K562 (cell line): ENCODE data around the gene GPRC5B. TPM values are rescaled to one million over a fixed set of nuclear protein-coding genes. Genes with fewer than 3 reads are reported as not detected.

ENCODE experiments used
- ATAC-seq: fragments of 200-7000 bp; cut with Tn5 transposase; 3 replicates; pipeline ENCODE4 v1.9.1; 2020; ENCODE audit warnings: moderate library complexity
- BruUV-seq: library from RNA; stranded (reverse); fragments of 400-500 nt; replicated peaks from 2 replicates; lab custom pipeline; 2021; lab: Mats Ljungman, UMichigan
- CTCF ChIA-PET: fragments of 300-600 bp; formaldehyde crosslinking; extraction: SDS; loops from one replicate; lab custom pipeline; 2021; ENCODE audit warnings: low intra/inter-chr PET ratio; lab: Yijun Ruan, JAX
- POLR2A ChIA-PET: fragments of 300-600, 350-650 bp; sonication (Branson Sonifier 250); formaldehyde crosslinking; extraction: SDS; loops from one replicate; lab custom pipeline; 2021; ENCODE audit warnings: antibody characterized with exemption, inconsistent platforms; lab: Yijun Ruan, JAX
- DNase-seq, 4 experiments: peaks; one replicate each; pipeline versions ENCODE4 v3.0.0 to v3.0.0-alpha.2; 2011 to 2018; ENCODE audit warnings: low spot score in 3 of 4, mixed read lengths in 3 of 4; ENCODE audit errors: extremely low read depth in 1 of 4
- FAIRE-seq: peaks from 2 replicates; lab custom pipeline; 2011; peaks lifted over from hg19 to GRCh38; lab: Jason Lieb, UNC
- H2AFZ ChIP-seq: 2 replicates; pipeline ENCODE4 v1.6.0; 2011; ENCODE audit warnings: low read depth, low read length, control low read depth, inconsistent platforms
- H3K27ac ChIP-seq: fragments of 200-600 bp; 3 replicates; pipeline ENCODE4 v1.8.0; 2011; ENCODE audit warnings: low read depth, mild to moderate bottlenecking, control low read depth, inconsistent platforms, low read length, moderate library complexity, mixed read lengths; ENCODE audit errors: extremely low read depth
- H3K27me3 ChIP-seq, 2 experiments: fragments of 300-600 bp in 1 of 2; 2 replicates in 1 of 2; 3 replicates in 1 of 2; pipeline versions ENCODE4 v1.6.0 to v1.8.0; 2011; ENCODE audit warnings: inconsistent platforms in 2 of 2, low read length in 2 of 2, mild to moderate bottlenecking in 1 of 2, mixed read lengths in 1 of 2, moderate library complexity in 1 of 2; ENCODE audit not compliant: control insufficient read depth in 2 of 2, insufficient read depth in 2 of 2
- H3K36me3 ChIP-seq: fragments of 300-600 bp; 3 replicates; pipeline ENCODE4 v1.8.0; 2011; ENCODE audit warnings: mild to moderate bottlenecking, low read length, inconsistent platforms; ENCODE audit not compliant: control insufficient read depth, insufficient read depth
- H3K4me1 ChIP-seq, 2 experiments: fragments of 200-600 bp in 1 of 2; replicated peaks in 1 of 2; 2 replicates in 1 of 2; 3 replicates in 1 of 2; pipeline versions ENCODE4 v1.5.1 to v1.8.0; 2011; ENCODE audit warnings: inconsistent platforms in 2 of 2, low read length in 2 of 2, mild to moderate bottlenecking in 1 of 2, mixed read lengths in 1 of 2, moderate library complexity in 1 of 2; ENCODE audit not compliant: control insufficient read depth in 2 of 2, insufficient read depth in 2 of 2
- H3K4me2 ChIP-seq: 2 replicates; pipeline ENCODE4 v1.6.1; 2011; ENCODE audit warnings: low read length, control low read depth, inconsistent platforms, mixed read lengths; ENCODE audit not compliant: insufficient read depth
- H3K4me3 ChIP-seq: fragments of 200-600 bp; sonication (generic), shearing (Covaris generic); 2 replicates; pipeline ENCODE4 v1.5.1; 2016; ENCODE audit warnings: control low read depth, inconsistent platforms
- H3K79me2 ChIP-seq: fragments of 200-600 bp; 3 replicates; pipeline ENCODE4 v1.8.0; 2011; ENCODE audit warnings: low read length, inconsistent platforms; ENCODE audit not compliant: control insufficient read depth, insufficient read depth
- H3K9ac ChIP-seq, 2 experiments: 2 replicates each; pipeline versions ENCODE4 v1.6.0 to v1.6.1; 2011; ENCODE audit warnings: low read depth in 2 of 2, low read length in 2 of 2, control low read depth in 1 of 2, inconsistent platforms in 1 of 2, mild to moderate bottlenecking in 1 of 2, mixed read lengths in 1 of 2; ENCODE audit not compliant: insufficient read depth in 1 of 2
- H3K9me1 ChIP-seq: one replicate; pipeline ENCODE4 v1.6.0; 2011; ENCODE audit warnings: inconsistent platforms, mild to moderate bottlenecking, low read length, moderate library complexity; ENCODE audit not compliant: control insufficient read depth, insufficient read depth
- H3K9me3 ChIP-seq: replicated peaks from 2 replicates; pipeline ENCODE4 v1.5.1; 2011; ENCODE audit warnings: low read depth, low read length, inconsistent platforms; ENCODE audit not compliant: control insufficient read depth, insufficient read depth
- H4K20me1 ChIP-seq: replicated peaks from 2 replicates; pipeline ENCODE4 v1.6.1; 2011; ENCODE audit warnings: low read length, inconsistent platforms, mixed read lengths; ENCODE audit not compliant: control insufficient read depth, insufficient read depth
- BRF1 ChIP-seq: IDR thresholded peaks from 3 replicates; pipeline ENCODE4 v1.6.1; 2011; ENCODE audit warnings: borderline replicate concordance, mild to moderate bottlenecking; ENCODE audit not compliant: insufficient read length; ENCODE audit errors: extremely low read depth
- CBX8 ChIP-seq: fragments of 200-600 bp; sonication (generic); IDR thresholded peaks from 2 replicates; pipeline ENCODE4 v1.6.1; 2012; ENCODE audit warnings: borderline replicate concordance, mixed run types, low read depth, mild to moderate bottlenecking, moderate library complexity, mixed read lengths, low read length, control low read depth, inconsistent platforms; ENCODE audit not compliant: poor library complexity, severe bottlenecking; ENCODE audit errors: extremely low read depth
- HDAC8 ChIP-seq: fragments of 450-650 bp; IDR thresholded peaks from 2 replicates; pipeline ENCODE4 v1.6.1; 2016; ENCODE audit warnings: mild to moderate bottlenecking, missing genetic modification characterization, moderate library complexity, missing compliant biosample characterization
- HMGN3 ChIP-seq: IDR thresholded peaks from 2 replicates; pipeline ENCODE4 v1.6.1; 2011; ENCODE audit warnings: borderline replicate concordance, low read depth, mild to moderate bottlenecking, mixed read lengths, low read length; ENCODE audit not compliant: insufficient read length; ENCODE audit errors: extremely low read depth
- HNRNPK ChIP-seq: fragments of 200-400 bp; formaldehyde crosslinking; IDR thresholded peaks from one replicate; pipeline ENCODE4 v1.6.1; 2018; ENCODE audit warnings: mild to moderate bottlenecking, low read depth, low read length; ENCODE audit not compliant: poor library complexity, severe bottlenecking
- MTA3 ChIP-seq: fragments of 450-650 bp; formaldehyde crosslinking; IDR thresholded peaks from 2 replicates; pipeline ENCODE4 v1.6.1; 2017; ENCODE audit warnings: mild to moderate bottlenecking, borderline replicate concordance
- ZNF408 ChIP-seq: fragments of 250-450 bp; sonication (Bioruptor Pico); IDR thresholded peaks from 2 replicates; pipeline ENCODE4 v1.4.0; 2020; ENCODE audit warnings: low read depth, mild to moderate bottlenecking, moderate library complexity
- ZNF436 ChIP-seq: fragments of 250-450, 450-650 bp; sonication (Bioruptor Pico); formaldehyde crosslinking; IDR thresholded peaks from 2 replicates; pipeline ENCODE4 v1.7.0; 2020; ENCODE audit warnings: mild to moderate bottlenecking
- WGBS: fragments of 100-300 bp; shearing (Covaris generic); methylation state at CpG from one replicate; pipeline ENCODE4 v1.1.6; 2016; ENCODE audit warnings: low coverage, mixed read lengths; ENCODE audit not compliant: insufficient coverage; ENCODE audit errors: missing lambda C conversion rate; 5-methylcytosine and 5-hydroxymethylcytosine counted together
- in situ Hi-C: fragments of 300-500 bp; cut with MboI; formaldehyde crosslinking; loops from 4 replicates; pipeline ENCODE4 v1.15.0; 2018; ENCODE audit warnings: inconsistent platforms, mixed read lengths
- intact Hi-C: fragments of 100-400 bp; cut with micrococcal nuclease; formaldehyde crosslinking; loops from 2 replicates; pipeline ENCODE4 v1.14.2; 2022
- polyA plus RNA-seq, 8 experiments: library from polyadenylated mRNA; depleted of rRNA in 4 of 8; stranded (reverse) in 5 of 8; unstranded in 3 of 8; fragments of >200 nt; fragmentation: Nextera tagmentation in 2 of 8; fragmentation: Illumina TruSeq in 1 of 8; extraction: Ambion mirVana in 2 of 8; extraction: Trizol in 1 of 8; gene quantifications; 2 replicates each; pipeline versions ENCODE4 v1.2.1 to v1.2.3, GENCODE V29; 2011 to 2014; ENCODE audit warnings: inconsistent platforms in 1 of 8, missing spikeins in 1 of 8
- total RNA-seq, 7 experiments: library from RNA; depleted of rRNA in 6 of 7; stranded (reverse); fragments of >200 nt in 6 of 7; fragmentation: Illumina TruSeq in 2 of 7; extraction: Trizol in 2 of 7; gene quantifications; 2 replicates each; pipeline versions ENCODE4 v1.2.1 to v1.2.3, GENCODE V29; 2011 to 2021; ENCODE audit warnings: low replicate concordance in 1 of 7
- TF ChIP-seq, protein P1 (sequence below): fragments of 450-650 bp; IDR thresholded peaks from one replicate; pipeline ENCODE4 v1.6.1; 2018; ENCODE audit warnings: mild to moderate bottlenecking, moderate library complexity; ENCODE audit not compliant: partially characterized antibody
- TF ChIP-seq, protein P2 (sequence below): sonication (generic); IDR thresholded peaks from 2 replicates; pipeline ENCODE4 v1.6.1; 2016
- TF ChIP-seq, protein P3 (sequence below): sonication (generic); formaldehyde crosslinking; IDR thresholded peaks from 2 replicates; pipeline ENCODE4 v1.8.1; 2023; ENCODE audit warnings: mild to moderate bottlenecking, missing genetic modification reagents
- TF ChIP-seq, protein P4 (sequence below): fragments of 450-650 bp; IDR thresholded peaks from 2 replicates; pipeline ENCODE4 v1.7.0; 2016; ENCODE audit warnings: borderline replicate concordance

GPRC5B gene
- total and polyA plus RNA-seq, 9 of the 15 experiments (the other 6 are each of a cell fraction or from before 2014, with no cell fraction given), result 0.65 to 5.5 (median 1.3) TPM

DNA sequence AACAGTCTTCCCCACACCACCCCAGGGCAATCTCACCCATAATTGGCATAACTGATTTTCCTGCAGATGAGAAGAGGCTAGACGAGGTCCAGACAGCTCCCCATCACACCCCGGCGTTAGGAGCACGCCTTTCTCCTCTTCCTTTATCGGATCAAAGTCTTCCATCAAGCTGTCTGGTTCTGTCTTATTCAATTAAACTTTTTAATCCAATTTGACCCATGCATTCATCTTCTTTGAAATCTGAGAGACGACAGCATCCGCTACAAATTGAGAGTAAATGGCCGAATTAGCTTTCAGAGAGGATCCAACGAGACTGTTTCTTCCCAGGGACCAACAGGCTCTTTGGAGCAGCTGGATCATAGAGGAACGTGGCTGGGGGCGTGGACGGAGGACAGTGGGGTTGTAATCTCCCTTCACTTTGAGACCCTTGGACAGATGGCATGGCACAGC, 44.4 kb upstream of the GPRC5B start:
- intact Hi-C loops, result no loop called here
- Histone ChIP-seq H3K4me3 (no peak overlapping the region), H3K36me3 (no peaks in the 10 kb centered on the region), H2AFZ (no peak overlapping the region)
- no peak for DNase-seq
- FAIRE-seq, result no peak
- TF ChIP-seq CBX8 (no peak), BRF1 (no peak), MTA3 (no peak), ZNF436 (CRISPR knock-in tag) (no peak), HDAC8 (tag) (no peak), HNRNPK (no peak), HMGN3 (no peak), ZNF408 (CRISPR knock-in tag) (no peak)
- TF ChIP-seq, protein P1, sequence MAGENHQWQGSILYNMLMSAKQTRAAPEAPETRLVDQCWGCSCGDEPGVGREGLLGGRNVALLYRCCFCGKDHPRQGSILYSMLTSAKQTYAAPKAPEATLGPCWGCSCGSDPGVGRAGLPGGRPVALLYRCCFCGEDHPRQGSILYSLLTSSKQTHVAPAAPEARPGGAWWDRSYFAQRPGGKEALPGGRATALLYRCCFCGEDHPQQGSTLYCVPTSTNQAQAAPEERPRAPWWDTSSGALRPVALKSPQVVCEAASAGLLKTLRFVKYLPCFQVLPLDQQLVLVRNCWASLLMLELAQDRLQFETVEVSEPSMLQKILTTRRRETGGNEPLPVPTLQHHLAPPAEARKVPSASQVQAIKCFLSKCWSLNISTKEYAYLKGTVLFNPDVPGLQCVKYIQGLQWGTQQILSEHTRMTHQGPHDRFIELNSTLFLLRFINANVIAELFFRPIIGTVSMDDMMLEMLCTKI, result no peak
- TF ChIP-seq, protein P2, sequence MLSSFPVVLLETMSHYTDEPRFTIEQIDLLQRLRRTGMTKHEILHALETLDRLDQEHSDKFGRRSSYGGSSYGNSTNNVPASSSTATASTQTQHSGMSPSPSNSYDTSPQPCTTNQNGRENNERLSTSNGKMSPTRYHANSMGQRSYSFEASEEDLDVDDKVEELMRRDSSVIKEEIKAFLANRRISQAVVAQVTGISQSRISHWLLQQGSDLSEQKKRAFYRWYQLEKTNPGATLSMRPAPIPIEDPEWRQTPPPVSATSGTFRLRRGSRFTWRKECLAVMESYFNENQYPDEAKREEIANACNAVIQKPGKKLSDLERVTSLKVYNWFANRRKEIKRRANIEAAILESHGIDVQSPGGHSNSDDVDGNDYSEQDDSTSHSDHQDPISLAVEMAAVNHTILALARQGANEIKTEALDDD, result no peak
- TF ChIP-seq, protein P3, sequence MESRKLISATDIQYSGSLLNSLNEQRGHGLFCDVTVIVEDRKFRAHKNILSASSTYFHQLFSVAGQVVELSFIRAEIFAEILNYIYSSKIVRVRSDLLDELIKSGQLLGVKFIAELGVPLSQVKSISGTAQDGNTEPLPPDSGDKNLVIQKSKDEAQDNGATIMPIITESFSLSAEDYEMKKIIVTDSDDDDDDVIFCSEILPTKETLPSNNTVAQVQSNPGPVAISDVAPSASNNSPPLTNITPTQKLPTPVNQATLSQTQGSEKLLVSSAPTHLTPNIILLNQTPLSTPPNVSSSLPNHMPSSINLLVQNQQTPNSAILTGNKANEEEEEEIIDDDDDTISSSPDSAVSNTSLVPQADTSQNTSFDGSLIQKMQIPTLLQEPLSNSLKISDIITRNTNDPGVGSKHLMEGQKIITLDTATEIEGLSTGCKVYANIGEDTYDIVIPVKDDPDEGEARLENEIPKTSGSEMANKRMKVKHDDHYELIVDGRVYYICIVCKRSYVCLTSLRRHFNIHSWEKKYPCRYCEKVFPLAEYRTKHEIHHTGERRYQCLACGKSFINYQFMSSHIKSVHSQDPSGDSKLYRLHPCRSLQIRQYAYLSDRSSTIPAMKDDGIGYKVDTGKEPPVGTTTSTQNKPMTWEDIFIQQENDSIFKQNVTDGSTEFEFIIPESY, result no peak
- TF ChIP-seq, protein P4, sequence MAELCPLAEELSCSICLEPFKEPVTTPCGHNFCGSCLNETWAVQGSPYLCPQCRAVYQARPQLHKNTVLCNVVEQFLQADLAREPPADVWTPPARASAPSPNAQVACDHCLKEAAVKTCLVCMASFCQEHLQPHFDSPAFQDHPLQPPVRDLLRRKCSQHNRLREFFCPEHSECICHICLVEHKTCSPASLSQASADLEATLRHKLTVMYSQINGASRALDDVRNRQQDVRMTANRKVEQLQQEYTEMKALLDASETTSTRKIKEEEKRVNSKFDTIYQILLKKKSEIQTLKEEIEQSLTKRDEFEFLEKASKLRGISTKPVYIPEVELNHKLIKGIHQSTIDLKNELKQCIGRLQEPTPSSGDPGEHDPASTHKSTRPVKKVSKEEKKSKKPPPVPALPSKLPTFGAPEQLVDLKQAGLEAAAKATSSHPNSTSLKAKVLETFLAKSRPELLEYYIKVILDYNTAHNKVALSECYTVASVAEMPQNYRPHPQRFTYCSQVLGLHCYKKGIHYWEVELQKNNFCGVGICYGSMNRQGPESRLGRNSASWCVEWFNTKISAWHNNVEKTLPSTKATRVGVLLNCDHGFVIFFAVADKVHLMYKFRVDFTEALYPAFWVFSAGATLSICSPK, result no peak
- TF ChIP-seq, all 486 proteins: peak for 0
- H4K20me1 ChIP-seq, result no peaks in the 10 kb centered on the region; the same call in 1 of the 2 replicates
- WGBS, result 0% methylated on average over 11 of the region's 12 CpGs
- no peaks in the 10 kb centered on the region for H3K79me2 ChIP-seq
- H3K27ac ChIP-seq, result no peak overlapping the region
- no peak overlapping the region for H3K4me2 ChIP-seq
- ChIA-PET CTCF (no interaction called here), POLR2A (no interaction called here)
- BruUV-seq, result no TSS peak
- H3K27me3 ChIP-seq, result peaks cover 9 to 15% of the 10 kb centered on the region in 2 experiments; a peak in 3 of 5 replicates
- H3K9me1 ChIP-seq, result no peaks in the 10 kb centered on the region
- in situ Hi-C loops, result no loop called here
- H3K9me3 ChIP-seq, result no peaks in the 10 kb centered on the region
- H3K9ac ChIP-seq, result no peak overlapping the region
- no peaks in the 10 kb centered on the region for H3K4me1 ChIP-seq
- ATAC-seq, result no peak
